Measurements from ENCODE around the gene MEF2B.

DNA sequence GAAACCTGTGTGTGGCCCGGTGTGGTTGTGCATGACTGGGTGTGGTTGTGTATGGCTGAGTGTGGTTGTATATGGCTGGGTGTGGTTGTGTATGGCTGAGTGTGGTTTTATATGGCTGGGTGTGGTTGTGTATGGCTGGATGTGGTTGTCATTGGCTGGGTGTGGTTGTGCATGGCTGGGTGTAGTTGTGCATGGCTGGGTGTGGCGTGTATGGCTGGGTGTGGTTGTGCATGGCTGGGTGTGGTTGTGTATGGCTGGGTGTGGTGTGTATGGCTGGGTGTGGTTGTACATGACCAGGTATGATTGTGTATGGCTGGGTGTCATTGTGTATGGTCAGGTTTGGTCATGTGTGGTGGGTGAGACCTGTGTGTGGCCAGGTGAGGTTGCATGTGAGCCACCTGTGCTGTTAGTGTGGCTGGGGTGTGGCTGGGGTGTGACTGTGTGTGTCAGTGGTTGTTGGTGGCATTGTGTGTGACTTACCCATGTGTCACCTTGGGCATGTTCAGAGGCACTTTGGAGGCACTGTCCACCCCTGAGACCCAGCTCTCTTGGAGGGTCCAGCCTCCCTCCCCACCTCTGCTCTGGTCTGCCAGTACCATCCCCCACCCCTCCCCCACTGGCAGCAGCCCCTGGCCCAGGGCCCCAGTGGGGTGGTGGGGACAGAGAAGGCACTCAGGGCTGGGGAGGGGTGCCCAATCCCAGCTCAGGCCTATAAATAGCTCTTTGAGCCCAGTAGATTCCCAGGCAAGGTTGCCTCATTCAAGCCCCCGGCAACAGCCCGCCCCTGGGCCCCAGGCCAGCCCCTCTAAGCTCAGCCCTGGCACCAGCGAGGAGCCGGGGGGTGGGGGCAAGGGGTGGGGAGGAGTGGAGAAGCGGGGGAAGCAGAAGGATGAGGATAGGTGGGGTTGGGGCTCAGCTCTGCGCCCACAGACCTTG, 37.8 kb upstream of the MEF2B start:
- TF ChIP-seq CTCF (IDR thresholded peaks at IDR 0.05; ENCODE audit: borderline replicate concordance, extremely low read depth, low read length, poor library complexity, severe bottlenecking) (no peak), EZH2 (IDR thresholded peaks at IDR 0.05; ENCODE audit: borderline replicate concordance, low read depth, low read length, severe bottlenecking) (no peak)
